OCI-LY1 (cell line): Measurements from ENCODE around the gene GTPBP10.

Experiments used
- EZH2 ChIP-seq: fragments of 200-600 bp; sonication (generic), shearing (Covaris generic); IDR thresholded peaks from 2 replicates; pipeline ENCODE4 v1.8.0; 2017; ENCODE audit warnings: borderline replicate concordance, mixed run types, mild to moderate bottlenecking, antibody characterized with exemption, low read length, moderate library complexity, mixed read lengths
- TF ChIP-seq, protein P1 (sequence below): fragments of 200-600 bp; sonication (generic), shearing (Covaris generic); IDR thresholded peaks from 2 replicates; pipeline ENCODE4 v1.5.1; 2017; ENCODE audit warnings: mild to moderate bottlenecking, antibody characterized with exemption, low read length, moderate library complexity, mixed read lengths

DNA sequence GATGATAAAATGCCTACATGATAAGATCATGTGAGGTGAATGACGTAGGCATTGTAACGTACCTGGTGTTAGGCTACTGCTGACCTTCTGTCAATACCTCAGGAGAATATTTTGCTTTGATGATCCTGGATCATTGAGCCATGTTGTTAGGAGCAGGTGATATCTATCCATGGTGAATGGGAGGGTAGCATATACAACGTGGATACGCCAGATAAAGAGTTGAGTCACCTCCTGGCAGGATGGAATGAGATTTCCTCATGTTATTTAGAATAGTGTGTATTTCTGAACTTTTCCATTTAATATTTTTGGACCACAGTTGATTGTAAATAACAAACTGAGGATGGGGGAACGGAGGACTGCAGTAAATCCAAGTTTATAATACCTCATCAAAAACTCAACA lies 45.0 kb downstream of the GTPBP10 start:
- TF ChIP-seq, protein P1, sequence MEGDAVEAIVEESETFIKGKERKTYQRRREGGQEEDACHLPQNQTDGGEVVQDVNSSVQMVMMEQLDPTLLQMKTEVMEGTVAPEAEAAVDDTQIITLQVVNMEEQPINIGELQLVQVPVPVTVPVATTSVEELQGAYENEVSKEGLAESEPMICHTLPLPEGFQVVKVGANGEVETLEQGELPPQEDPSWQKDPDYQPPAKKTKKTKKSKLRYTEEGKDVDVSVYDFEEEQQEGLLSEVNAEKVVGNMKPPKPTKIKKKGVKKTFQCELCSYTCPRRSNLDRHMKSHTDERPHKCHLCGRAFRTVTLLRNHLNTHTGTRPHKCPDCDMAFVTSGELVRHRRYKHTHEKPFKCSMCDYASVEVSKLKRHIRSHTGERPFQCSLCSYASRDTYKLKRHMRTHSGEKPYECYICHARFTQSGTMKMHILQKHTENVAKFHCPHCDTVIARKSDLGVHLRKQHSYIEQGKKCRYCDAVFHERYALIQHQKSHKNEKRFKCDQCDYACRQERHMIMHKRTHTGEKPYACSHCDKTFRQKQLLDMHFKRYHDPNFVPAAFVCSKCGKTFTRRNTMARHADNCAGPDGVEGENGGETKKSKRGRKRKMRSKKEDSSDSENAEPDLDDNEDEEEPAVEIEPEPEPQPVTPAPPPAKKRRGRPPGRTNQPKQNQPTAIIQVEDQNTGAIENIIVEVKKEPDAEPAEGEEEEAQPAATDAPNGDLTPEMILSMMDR, result no peak
- no peak for TF ChIP-seq EZH2
